Smooth muscle cell (in vitro differentiated cells): Measurements from ENCODE around the gene DRC7. TPM values are rescaled to one million over a fixed set of nuclear protein-coding genes. Genes with fewer than 3 reads are reported as not detected.
A peak's percentile ranks its signal among the peaks of the same experiment; 100 is the strongest.

ENCODE experiments used
- DNase-seq: peaks from one replicate; lab custom pipeline; 2025; ENCODE audit not compliant: unreplicated experiment; lab: John Stamatoyannopoulos, UW
- H2AFZ ChIP-seq: fragments of 200-600 bp; sonication (generic); 2 replicates; pipeline ENCODE4 v1.6.0; 2016; ENCODE audit warnings: antibody characterized with exemption, low read depth, mild to moderate bottlenecking
- H3F3A ChIP-seq: fragments of 200-600 bp; sonication (generic); 2 replicates; pipeline ENCODE4 v1.6.0; 2017; ENCODE audit warnings: antibody characterized with exemption, low read depth
- H3K27ac ChIP-seq: fragments of 200-600 bp; sonication (generic); 2 replicates; pipeline ENCODE4 v1.5.1; 2016; ENCODE audit warnings: low read depth, mild to moderate bottlenecking
- H3K27me3 ChIP-seq: fragments of 200-600 bp; sonication (generic); 2 replicates; pipeline ENCODE4 v1.6.1; 2016; ENCODE audit warnings: low read depth, mild to moderate bottlenecking
- H3K36me3 ChIP-seq: fragments of 200-600 bp; sonication (generic); 2 replicates; pipeline ENCODE4 v1.5.1; 2016; ENCODE audit warnings: low read depth
- H3K4me1 ChIP-seq: fragments of 200-600 bp; sonication (generic); 2 replicates; pipeline ENCODE4 v1.5.1; 2016; ENCODE audit warnings: low read depth
- H3K4me2 ChIP-seq: fragments of 200-600 bp; sonication (generic); 2 replicates; pipeline ENCODE4 v1.6.0; 2016; ENCODE audit warnings: mild to moderate bottlenecking
- H3K4me3 ChIP-seq: fragments of 200-600 bp; sonication (generic); 2 replicates; pipeline ENCODE4 v1.5.1; 2016; ENCODE audit warnings: mild to moderate bottlenecking
- H3K79me2 ChIP-seq: fragments of 200-600 bp; sonication (generic); 2 replicates; pipeline ENCODE4 v1.6.0; 2016; ENCODE audit warnings: low read depth, mild to moderate bottlenecking
- H3K9ac ChIP-seq: fragments of 200-600 bp; sonication (generic); 2 replicates; pipeline ENCODE4 v1.6.0; 2016; ENCODE audit warnings: low read depth
- H3K9me3 ChIP-seq: fragments of 200-600 bp; sonication (generic); replicated peaks from 2 replicates; pipeline ENCODE4 v1.5.1; 2016; ENCODE audit warnings: low read depth
- H4K20me1 ChIP-seq: fragments of 200-600 bp; sonication (generic); 2 replicates; pipeline ENCODE4 v1.6.0; 2016; ENCODE audit warnings: low read depth
- WGBS: methylation state at CpG from one replicate; pipeline ENCODE4 v1.1.7; 2016; ENCODE audit warnings: low lambda C conversion rate; 5-methylcytosine and 5-hydroxymethylcytosine counted together
- polyA plus RNA-seq: library from polyadenylated mRNA; unstranded; fragments of >200 nt; fragmentation: Nextera tagmentation; extraction: Ambion mirVana; gene quantifications from 2 replicates; pipeline ENCODE4 v1.2.1, GENCODE V29; 2016
- total RNA-seq: library from RNA; depleted of rRNA; stranded (reverse); fragments of >200 nt; gene quantifications from 2 replicates; pipeline ENCODE4 v1.2.3, GENCODE V29; 2014
- TF ChIP-seq, protein P1 (sequence below): fragments of 200-600 bp; sonication (generic); IDR thresholded peaks from 2 replicates; pipeline ENCODE4 v1.5.1; 2017; ENCODE audit warnings: borderline replicate concordance, mild to moderate bottlenecking, antibody characterized with exemption; ENCODE audit not compliant: insufficient read depth, poor library complexity, severe bottlenecking

Gene DRC7
- total and polyA plus RNA-seq, 2 experiments from 2014 or later, result 0.94 TPM; not detected in 1

DNA sequence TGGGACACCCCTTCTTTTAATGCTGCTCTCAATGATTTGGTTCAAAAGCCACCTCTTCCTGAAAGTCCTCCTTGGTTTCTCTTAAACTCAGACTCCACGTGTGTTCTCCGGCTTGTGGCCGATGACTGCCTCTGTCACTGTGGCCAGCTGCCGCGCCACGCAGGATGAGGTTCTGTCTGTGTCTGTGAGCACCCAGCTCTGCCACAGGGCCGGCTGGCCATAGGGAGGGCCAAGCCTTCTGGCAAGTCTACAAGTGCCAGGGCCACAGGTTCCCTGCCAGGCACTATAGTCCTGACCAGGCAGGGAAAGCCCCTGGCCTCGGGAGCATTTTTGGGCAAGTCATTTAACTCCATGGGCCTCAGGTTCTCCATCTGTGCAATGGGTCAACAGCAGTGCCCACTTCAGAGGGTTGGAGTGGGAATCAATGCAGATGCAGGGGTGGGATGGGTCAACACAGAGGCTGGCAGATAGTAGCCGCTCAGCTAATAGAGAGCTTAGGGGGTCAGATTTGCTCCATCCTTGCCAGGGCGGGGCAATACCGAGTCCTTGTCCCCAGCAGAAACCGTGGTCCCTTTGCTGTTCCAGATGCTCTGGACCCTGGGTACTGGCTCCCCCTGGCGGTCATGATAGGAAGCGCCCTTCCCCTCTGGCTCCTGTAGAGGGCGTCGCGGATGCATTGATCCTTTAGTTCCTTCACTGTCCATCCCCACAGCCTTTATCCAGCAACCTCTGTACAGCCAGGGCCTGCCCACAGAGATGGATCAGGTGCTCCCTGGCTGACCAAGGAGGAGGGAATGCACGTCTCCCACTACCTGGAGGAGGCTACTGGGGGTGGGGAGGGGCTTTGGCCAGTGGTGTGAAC is 45.8 kb upstream of the DRC7 start:
- no peaks in the 10 kb centered on the region for H3K36me3 ChIP-seq
- 45% methylated on average over 18 of the region's 18 CpGs for WGBS
- no peak overlapping the region for H3K4me3 ChIP-seq
- H3K27ac ChIP-seq, result no peak overlapping the region
- no peaks in the 10 kb centered on the region for H3K9me3 ChIP-seq
- no peak overlapping the region for H3K4me2 ChIP-seq
- DNase-seq, result peak; percentile 56
- H3K27me3 ChIP-seq, result no peaks in the 10 kb centered on the region
- TF ChIP-seq, protein P1, sequence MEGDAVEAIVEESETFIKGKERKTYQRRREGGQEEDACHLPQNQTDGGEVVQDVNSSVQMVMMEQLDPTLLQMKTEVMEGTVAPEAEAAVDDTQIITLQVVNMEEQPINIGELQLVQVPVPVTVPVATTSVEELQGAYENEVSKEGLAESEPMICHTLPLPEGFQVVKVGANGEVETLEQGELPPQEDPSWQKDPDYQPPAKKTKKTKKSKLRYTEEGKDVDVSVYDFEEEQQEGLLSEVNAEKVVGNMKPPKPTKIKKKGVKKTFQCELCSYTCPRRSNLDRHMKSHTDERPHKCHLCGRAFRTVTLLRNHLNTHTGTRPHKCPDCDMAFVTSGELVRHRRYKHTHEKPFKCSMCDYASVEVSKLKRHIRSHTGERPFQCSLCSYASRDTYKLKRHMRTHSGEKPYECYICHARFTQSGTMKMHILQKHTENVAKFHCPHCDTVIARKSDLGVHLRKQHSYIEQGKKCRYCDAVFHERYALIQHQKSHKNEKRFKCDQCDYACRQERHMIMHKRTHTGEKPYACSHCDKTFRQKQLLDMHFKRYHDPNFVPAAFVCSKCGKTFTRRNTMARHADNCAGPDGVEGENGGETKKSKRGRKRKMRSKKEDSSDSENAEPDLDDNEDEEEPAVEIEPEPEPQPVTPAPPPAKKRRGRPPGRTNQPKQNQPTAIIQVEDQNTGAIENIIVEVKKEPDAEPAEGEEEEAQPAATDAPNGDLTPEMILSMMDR, result peak; percentile 100
- no peak overlapping the region for H3K9ac ChIP-seq
- H2AFZ ChIP-seq, result no peak overlapping the region
- H3F3A ChIP-seq, result no peaks in the 10 kb centered on the region
- H4K20me1 ChIP-seq, result peaks cover 15% of the 10 kb centered on the region
- no peaks in the 10 kb centered on the region for H3K4me1 ChIP-seq
- H3K79me2 ChIP-seq, result no peaks in the 10 kb centered on the region

DNA sequence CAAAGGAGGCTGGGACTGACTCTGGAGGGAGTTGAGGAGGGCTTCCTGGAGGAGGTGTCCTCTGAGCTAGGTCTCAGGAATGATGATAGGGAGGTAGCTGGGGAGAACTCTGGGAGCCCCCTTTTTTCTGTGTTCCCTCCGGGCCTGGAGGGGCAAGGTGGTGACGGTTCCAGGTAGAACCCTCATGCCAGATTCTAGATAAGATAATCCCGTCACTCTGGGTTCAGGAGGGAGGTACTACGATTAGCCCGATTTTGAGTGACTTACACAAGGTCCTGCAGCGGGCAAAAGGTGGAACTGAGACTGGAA is 45.2 kb upstream of the DRC7 start:
- H2AFZ ChIP-seq, result no peak overlapping the region
- H3K27me3 ChIP-seq, result no peaks in the 10 kb centered on the region
- TF ChIP-seq, protein P1, result no peak
- no peaks in the 10 kb centered on the region for H3F3A ChIP-seq
- no peak overlapping the region for H3K27ac ChIP-seq
- H3K9me3 ChIP-seq, result no peaks in the 10 kb centered on the region
- WGBS, result 87% methylated on average over 6 of the region's 6 CpGs
- H3K9ac ChIP-seq, result no peak overlapping the region
- no peak overlapping the region for H3K4me2 ChIP-seq
- H3K36me3 ChIP-seq, result no peaks in the 10 kb centered on the region
- DNase-seq, result no peak
- H4K20me1 ChIP-seq, result peaks cover 15% of the 10 kb centered on the region
- H3K4me1 ChIP-seq, result no peaks in the 10 kb centered on the region
- no peak overlapping the region for H3K4me3 ChIP-seq
- H3K79me2 ChIP-seq, result no peaks in the 10 kb centered on the region

GRCh38 chr16:57649846-57650245 is 44.8 kb upstream of the DRC7 start:
- no peaks in the 10 kb centered on the region for H3K9me3 ChIP-seq
- H3K27ac ChIP-seq, result no peak overlapping the region
- no peaks in the 10 kb centered on the region for H3K79me2 ChIP-seq
- H3F3A ChIP-seq, result no peaks in the 10 kb centered on the region
- no peak overlapping the region for H2AFZ ChIP-seq
- peaks cover 15% of the 10 kb centered on the region for H4K20me1 ChIP-seq
- no peak overlapping the region for H3K4me2 ChIP-seq
- TF ChIP-seq, protein P1, result no peak
- DNase-seq, result no peak
- H3K9ac ChIP-seq, result no peak overlapping the region
- H3K27me3 ChIP-seq, result no peaks in the 10 kb centered on the region
- 93% methylated on average over 7 of the region's 7 CpGs for WGBS
- no peaks in the 10 kb centered on the region for H3K4me1 ChIP-seq
- H3K36me3 ChIP-seq, result no peaks in the 10 kb centered on the region
- H3K4me3 ChIP-seq, result no peak overlapping the region
